Ecto neural progenitor cell (in vitro differentiated cells): Measurements from ENCODE around the gene FTL.

Experiments used
- DNase-seq: peaks from one replicate; pipeline ENCODE4 v3.0.0-alpha.2; 2018; ENCODE audit warnings: low spot score

Gene FTL

GRCh38 chr19:48966541-48967345, 1.6 kb downstream of the FTL start:
- no peak for DNase-seq

- no peak for DNase-seq
These were observed 2.5 kb downstream of the FTL start for GRCh38 chr19:48967346-48968178.

GRCh38 chr19:48968179-48968661, 3.1 kb downstream of the FTL start:
- no peak for DNase-seq

GRCh38 chr19:48968813-48969218, 3.7 kb downstream of the FTL start:
- no peak for DNase-seq

- DNase-seq, result no peak
These were observed 4.4 kb downstream of the FTL start for GRCh38 chr19:48969276-48970138.

GRCh38 chr19:48970139-48970766, 5.1 kb downstream of the FTL start:
- DNase-seq, result no peak

GRCh38 chr19:48970923-48971395, 5.8 kb downstream of the FTL start:
- DNase-seq, result peak; percentile 88

GRCh38 chr19:48975947-48976847, 11.1 kb downstream of the FTL start:
- no peak for DNase-seq

- DNase-seq, result no peak
These were observed 12.0 kb downstream of the FTL start for GRCh38 chr19:48977061-48977460.

- DNase-seq, result no peak
These were observed 17.2 kb downstream of the FTL start for GRCh38 chr19:48982280-48982679.

GRCh38 chr19:48985711-48986110, 20.6 kb downstream of the FTL start:
- no peak for DNase-seq

GRCh38 chr19:48986211-48986610, 21.1 kb downstream of the FTL start:
- DNase-seq, result no peak

GRCh38 chr19:48987323-48987722, 22.2 kb downstream of the FTL start:
- DNase-seq, result no peak

GRCh38 chr19:48988286-48988685, 23.2 kb downstream of the FTL start:
- DNase-seq, result no peak

GRCh38 chr19:48988860-48989259, 23.8 kb downstream of the FTL start:
- no peak for DNase-seq

- DNase-seq, result no peak
These were observed 24.7 kb downstream of the FTL start for GRCh38 chr19:48989701-48990291.

GRCh38 chr19:48990400-48990799, 25.3 kb downstream of the FTL start:
- DNase-seq, result no peak

- DNase-seq, result no peak
These were observed 26.0 kb downstream of the FTL start for GRCh38 chr19:48991011-48991609.

- DNase-seq, result peak; percentile 65
These were observed 26.9 kb downstream of the FTL start for GRCh38 chr19:48991873-48992580.
